Tibial nerve (tissue), 4 donors: ENCODE data around the gene SMIM14.

Experiments
- EP300 ChIP-seq, 2 donors: sonication (generic); formaldehyde crosslinking; IDR thresholded peaks; one replicate each; pipeline ENCODE4 v1.6.1; 2017; ENCODE audit warnings: antibody characterized with exemption in 2 of 2, mild to moderate bottlenecking in 1 of 2
- POLR2A ChIP-seq, 2 donors: fragments of 450-650 bp; IDR thresholded peaks; one replicate each; pipeline ENCODE4 v1.6.1; 2017; ENCODE audit warnings: antibody characterized with exemption in 2 of 2, mild to moderate bottlenecking in 2 of 2, moderate library complexity in 2 of 2
- TF ChIP-seq, protein P1 (sequence below), 5 experiments: fragments of 200-600 bp in 3 of 5; fragments of 450-650 bp in 2 of 5; sonication (generic) in 3 of 5; IDR thresholded peaks; one replicate each; pipeline ENCODE4 v1.5.1; 2016 to 2019; ENCODE audit warnings: antibody characterized with exemption in 5 of 5, mild to moderate bottlenecking in 3 of 5, moderate library complexity in 2 of 5

DNA sequence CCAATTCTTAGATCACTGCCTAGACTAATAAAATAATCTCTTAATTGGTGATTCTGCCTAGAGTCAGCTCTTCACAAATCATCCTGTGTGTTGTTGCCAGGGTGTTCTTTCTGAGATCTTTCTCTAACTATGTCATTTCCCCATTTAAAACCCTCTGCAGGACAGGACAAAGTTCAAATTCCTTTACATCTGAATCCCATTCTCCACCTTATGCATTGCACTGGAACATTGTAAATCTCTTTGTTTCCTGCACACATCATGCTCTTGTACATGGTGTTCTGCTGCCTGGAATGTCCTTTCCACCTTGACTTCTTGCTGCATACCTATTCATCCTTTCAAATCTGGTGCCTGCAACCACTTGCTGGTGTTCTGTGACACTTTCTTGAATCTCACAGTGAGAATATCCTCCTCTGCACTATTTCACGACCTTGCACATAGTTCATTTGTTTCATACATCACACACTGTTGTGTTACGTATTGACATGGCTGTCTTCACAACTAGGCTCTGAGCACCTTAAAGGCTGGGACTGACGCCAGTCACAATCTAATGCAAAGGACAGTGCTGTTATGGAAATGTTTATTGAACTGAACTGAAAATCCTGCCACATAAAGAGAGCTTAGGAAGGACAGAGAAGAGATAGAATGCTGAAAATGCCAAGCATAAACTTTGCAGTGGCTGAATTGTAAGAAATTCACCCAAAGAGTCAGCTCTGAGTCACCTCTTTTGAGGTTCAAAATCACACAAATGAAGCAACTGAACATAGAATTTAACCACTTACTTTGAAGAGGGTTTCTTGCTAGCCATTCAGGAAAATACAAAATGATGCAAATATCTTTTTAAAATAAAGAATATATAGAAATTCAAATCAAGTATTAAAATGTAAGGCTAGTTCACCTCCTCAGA, 26.4 kb upstream of the SMIM14 start:
- TF ChIP-seq, protein P1, sequence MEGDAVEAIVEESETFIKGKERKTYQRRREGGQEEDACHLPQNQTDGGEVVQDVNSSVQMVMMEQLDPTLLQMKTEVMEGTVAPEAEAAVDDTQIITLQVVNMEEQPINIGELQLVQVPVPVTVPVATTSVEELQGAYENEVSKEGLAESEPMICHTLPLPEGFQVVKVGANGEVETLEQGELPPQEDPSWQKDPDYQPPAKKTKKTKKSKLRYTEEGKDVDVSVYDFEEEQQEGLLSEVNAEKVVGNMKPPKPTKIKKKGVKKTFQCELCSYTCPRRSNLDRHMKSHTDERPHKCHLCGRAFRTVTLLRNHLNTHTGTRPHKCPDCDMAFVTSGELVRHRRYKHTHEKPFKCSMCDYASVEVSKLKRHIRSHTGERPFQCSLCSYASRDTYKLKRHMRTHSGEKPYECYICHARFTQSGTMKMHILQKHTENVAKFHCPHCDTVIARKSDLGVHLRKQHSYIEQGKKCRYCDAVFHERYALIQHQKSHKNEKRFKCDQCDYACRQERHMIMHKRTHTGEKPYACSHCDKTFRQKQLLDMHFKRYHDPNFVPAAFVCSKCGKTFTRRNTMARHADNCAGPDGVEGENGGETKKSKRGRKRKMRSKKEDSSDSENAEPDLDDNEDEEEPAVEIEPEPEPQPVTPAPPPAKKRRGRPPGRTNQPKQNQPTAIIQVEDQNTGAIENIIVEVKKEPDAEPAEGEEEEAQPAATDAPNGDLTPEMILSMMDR (IDR thresholded peaks at IDR 0.05): no peak
- TF ChIP-seq POLR2A (IDR thresholded peaks at IDR 0.05) (no peak), EP300 (IDR thresholded peaks at IDR 0.05) (no peak)
